MM.1S (cell line): Measurements from ENCODE around the gene PACC1.

Experiments
- DNase-seq: peaks from one replicate; pipeline ENCODE4 v3.0.0-alpha.2; 2015
- H2AFZ ChIP-seq: fragments of 300-600 bp; sonication (generic); 2 replicates; pipeline ENCODE4 v1.6.0; 2016; ENCODE audit warnings: antibody characterized with exemption, low read length
- H3F3A ChIP-seq: fragments of 300-600 bp; sonication (generic); 2 replicates; pipeline ENCODE4 v1.6.1; 2016; ENCODE audit warnings: mild to moderate bottlenecking, antibody characterized with exemption, low read length, moderate library complexity, mixed read lengths; ENCODE audit not compliant: insufficient read depth
- H3K27ac ChIP-seq: fragments of 300-600 bp; sonication (generic); 2 replicates; pipeline ENCODE4 v1.5.1; 2016; ENCODE audit warnings: mild to moderate bottlenecking, low read length
- H3K27me3 ChIP-seq: fragments of 300-600 bp; sonication (generic); replicated peaks from 2 replicates; pipeline ENCODE4 v1.6.0; 2016; ENCODE audit warnings: low read length; ENCODE audit not compliant: insufficient read depth
- H3K36me3 ChIP-seq: fragments of 300-600 bp; sonication (generic); replicated peaks from 2 replicates; pipeline ENCODE4 v1.6.1; 2016; ENCODE audit warnings: mild to moderate bottlenecking, low read length, mixed read lengths; ENCODE audit not compliant: insufficient read depth
- H3K4me1 ChIP-seq: fragments of 300-600 bp; sonication (generic); 2 replicates; pipeline ENCODE4 v1.6.1; 2016; ENCODE audit warnings: low read length, mixed read lengths
- H3K4me2 ChIP-seq: fragments of 300-600 bp; sonication (generic); 2 replicates; pipeline ENCODE4 v1.6.0; 2016; ENCODE audit warnings: low read depth, low read length
- H3K4me3 ChIP-seq: fragments of 300-600 bp; sonication (generic); 2 replicates; pipeline ENCODE4 v1.5.1; 2016; ENCODE audit warnings: low read length, mixed read lengths
- H3K79me2 ChIP-seq: fragments of 300-600 bp; sonication (generic); 2 replicates; pipeline ENCODE4 v1.6.1; 2016; ENCODE audit warnings: mixed run types, low read length, mixed read lengths
- H3K9ac ChIP-seq: fragments of 300-600 bp; sonication (generic); 2 replicates; pipeline ENCODE4 v1.6.1; 2016; ENCODE audit warnings: low read length, mixed read lengths
- H3K9me2 ChIP-seq: fragments of 300-600 bp; sonication (generic); replicated peaks from 2 replicates; pipeline ENCODE4 v1.6.1; 2016; ENCODE audit warnings: mild to moderate bottlenecking, low read length, mixed read lengths; ENCODE audit not compliant: insufficient read depth
- H3K9me3 ChIP-seq: fragments of 300-600 bp; sonication (generic); replicated peaks from 2 replicates; pipeline ENCODE4 v1.6.1; 2016; ENCODE audit warnings: mild to moderate bottlenecking, low read length, mixed read lengths; ENCODE audit not compliant: insufficient read depth
- H4K20me1 ChIP-seq: fragments of 300-600 bp; sonication (generic); 2 replicates; pipeline ENCODE4 v1.6.1; 2016; ENCODE audit warnings: mild to moderate bottlenecking, low read length, moderate library complexity, mixed read lengths; ENCODE audit not compliant: insufficient read depth
- CTCF ChIP-seq: fragments of 300-600 bp; sonication (generic); IDR thresholded peaks from 2 replicates; pipeline ENCODE4 v1.5.1; 2016; ENCODE audit warnings: antibody characterized with exemption, low read length, mixed read lengths
- EZH2 ChIP-seq: fragments of 300-600 bp; sonication (generic); optimal IDR thresholded peaks from 2 replicates; pipeline ENCODE3; 2017; ENCODE audit warnings: low read depth, mild to moderate bottlenecking, antibody characterized with exemption, low read length, mixed read lengths
- EZH2phosphoT487 ChIP-seq: fragments of 300-600 bp; sonication (generic); IDR thresholded peaks from 2 replicates; pipeline ENCODE4 v1.6.1; 2018; ENCODE audit warnings: antibody characterized with exemption, low read length

PACC1 gene

GRCh38 chr1:212341090-212341489 lies 73.6 kb downstream of the PACC1 start:
- H3K79me2 ChIP-seq = no peaks in the 10 kb centered on the region
- H3F3A ChIP-seq = no peaks in the 10 kb centered on the region
- no peaks in the 10 kb centered on the region for H3K9me2 ChIP-seq
- H3K4me2 ChIP-seq = no peak overlapping the region
- H3K4me3 ChIP-seq = no peak overlapping the region
- H3K4me1 ChIP-seq = no peaks in the 10 kb centered on the region
- no peaks in the 10 kb centered on the region for H4K20me1 ChIP-seq
- no peaks in the 10 kb centered on the region; the same call in 1 of the 2 replicates for H3K36me3 ChIP-seq
- DNase-seq = no peak
- no peak overlapping the region for H3K9ac ChIP-seq
- H3K9me3 ChIP-seq = no peaks in the 10 kb centered on the region
- no peak overlapping the region for H3K27ac ChIP-seq
- H2AFZ ChIP-seq = no peak overlapping the region
- no peaks in the 10 kb centered on the region for H3K27me3 ChIP-seq
- TF ChIP-seq EZH2phosphoT487 (no peak), CTCF (no peak), EZH2 (no peak)

- no peak overlapping the region for H3K4me3 ChIP-seq
- no peak overlapping the region for H2AFZ ChIP-seq
- H3K36me3 ChIP-seq = no peaks in the 10 kb centered on the region
- no peak overlapping the region for H3K27ac ChIP-seq
- no peaks in the 10 kb centered on the region for H4K20me1 ChIP-seq
- no peak for TF ChIP-seq CTCF
- no peak for TF ChIP-seq EZH2
- no peak for TF ChIP-seq EZH2phosphoT487
- H3K79me2 ChIP-seq = peaks cover 9% of the 10 kb centered on the region; the same call in 1 of the 2 replicates
- H3K9ac ChIP-seq = no peak overlapping the region
- no peak overlapping the region for H3K4me2 ChIP-seq
- DNase-seq = no peak
- no peaks in the 10 kb centered on the region for H3K9me3 ChIP-seq
- H3K27me3 ChIP-seq = no peaks in the 10 kb centered on the region
- H3K9me2 ChIP-seq = no peaks in the 10 kb centered on the region
- no peaks in the 10 kb centered on the region for H3K4me1 ChIP-seq
- no peaks in the 10 kb centered on the region for H3F3A ChIP-seq
Measured at GRCh38 chr1:212329105-212329504, 85.6 kb downstream of the PACC1 start.

GRCh38 chr1:212328248-212328647 lies 86.4 kb downstream of the PACC1 start:
- no peak for TF ChIP-seq EZH2phosphoT487
- TF ChIP-seq CTCF = no peak
- no peak for TF ChIP-seq EZH2
- no peaks in the 10 kb centered on the region for H3F3A ChIP-seq
- no peaks in the 10 kb centered on the region for H3K36me3 ChIP-seq
- H2AFZ ChIP-seq = no peak overlapping the region
- no peaks in the 10 kb centered on the region for H4K20me1 ChIP-seq
- peaks cover 9% of the 10 kb centered on the region; the same call in 1 of the 2 replicates for H3K79me2 ChIP-seq
- H3K9me2 ChIP-seq = no peaks in the 10 kb centered on the region
- H3K27ac ChIP-seq = no peak overlapping the region
- no peak overlapping the region for H3K4me3 ChIP-seq
- DNase-seq = no peak
- no peaks in the 10 kb centered on the region for H3K27me3 ChIP-seq
- H3K9ac ChIP-seq = no peak overlapping the region
- H3K4me1 ChIP-seq = no peaks in the 10 kb centered on the region
- H3K4me2 ChIP-seq = no peak overlapping the region
- no peaks in the 10 kb centered on the region for H3K9me3 ChIP-seq
